Adrenal gland (tissue), 5 donors: Measurements from ENCODE around the gene CCDC78.

ENCODE experiments used
- CTCF ChIP-seq, 6 experiments: fragments of 450-650 bp in 4 of 6; fragments of 200-600 bp in 2 of 6; sonication (generic) in 1 of 6; IDR thresholded peaks; 1 replicate in 5 of 6; 2 replicates in 1 of 6; pipeline versions ENCODE4 v1.5.1 to v1.8.0; 2016 to 2021; ENCODE audit warnings: antibody characterized with exemption in 6 of 6, mild to moderate bottlenecking in 2 of 6, moderate library complexity in 1 of 6
- POLR2A ChIP-seq, 2 donors: fragments of 450-650 bp; IDR thresholded peaks; one replicate each; pipeline ENCODE4 v1.6.1; 2017; ENCODE audit warnings: antibody characterized with exemption in 2 of 2, mild to moderate bottlenecking in 2 of 2, moderate library complexity in 1 of 2
- donor health status: DM: no; HTN: no; CAD: no.

- no peak for TF ChIP-seq POLR2A (IDR thresholded peaks at IDR 0.05)
- no peak for TF ChIP-seq CTCF (IDR thresholded peaks at IDR 0.05)
Observed at GRCh38 chr16:694187-694862, 31.9 kb downstream of the CCDC78 start.
